HepG2 (cell line): ENCODE results near the gene CDC123. TPM values are rescaled to one million over a fixed set of nuclear protein-coding genes. Genes with fewer than 3 reads are reported as not detected.

Experiments
- CAMTA2 ChIP-seq: sonication (generic); formaldehyde crosslinking; IDR thresholded peaks from 2 replicates; pipeline ENCODE4 v1.4.0; 2020; ENCODE audit warnings: mild to moderate bottlenecking, missing genetic modification reagents, borderline replicate concordance
- E2F1 ChIP-seq: sonication (generic); formaldehyde crosslinking; IDR thresholded peaks from 2 replicates; pipeline ENCODE4 v1.5.0; 2020; ENCODE audit warnings: missing genetic modification reagents
- EEA1 ChIP-seq: sonication (generic); formaldehyde crosslinking; IDR thresholded peaks from 2 replicates; pipeline ENCODE4 v1.5.1; 2020; ENCODE audit warnings: mild to moderate bottlenecking, missing genetic modification reagents, borderline replicate concordance
- FOSL2 ChIP-seq: sonication (generic); formaldehyde crosslinking; IDR thresholded peaks from 2 replicates; pipeline ENCODE4 v1.4.0; 2020; ENCODE audit warnings: missing genetic modification reagents
- FOXJ3 ChIP-seq: sonication (generic); formaldehyde crosslinking; IDR thresholded peaks from 2 replicates; pipeline ENCODE4 v1.4.0; 2020; ENCODE audit warnings: missing genetic modification reagents, mild to moderate bottlenecking, borderline replicate concordance
- HMGXB4 ChIP-seq, 2 experiments: sonication (generic) in 1 of 2; formaldehyde crosslinking in 1 of 2; IDR thresholded peaks; 2 replicates each; pipeline versions ENCODE4 v1.4.0 to v1.6.1; 2018 to 2020; ENCODE audit warnings: missing genetic modification reagents in 2 of 2, borderline replicate concordance in 1 of 2, low read depth in 1 of 2, mild to moderate bottlenecking in 1 of 2, missing biosample characterization in 1 of 2
- HOMEZ ChIP-seq: IDR thresholded peaks from 2 replicates; pipeline ENCODE4 v1.6.1; 2016; ENCODE audit warnings: low read depth
- MLX ChIP-seq: IDR thresholded peaks from 2 replicates; pipeline ENCODE4 v1.6.1; 2016
- MXI1 ChIP-seq: IDR thresholded peaks from 3 replicates; pipeline ENCODE4 v1.6.1; 2012; ENCODE audit warnings: low read depth, low read length, inconsistent platforms, borderline replicate concordance
- PAXIP1 ChIP-seq: sonication (generic); formaldehyde crosslinking; conservative IDR thresholded peaks from 2 replicates; pipeline ENCODE4 v1.4.0; 2020; ENCODE audit warnings: mild to moderate bottlenecking, missing genetic modification reagents, moderate library complexity
- SATB2 ChIP-seq: sonication (generic); formaldehyde crosslinking; IDR thresholded peaks from 2 replicates; pipeline ENCODE4 v1.5.0; 2020; ENCODE audit warnings: missing genetic modification reagents
- ZC3H13 ChIP-seq: sonication (generic); formaldehyde crosslinking; IDR thresholded peaks from 2 replicates; pipeline ENCODE4 v1.8.1; 2023; ENCODE audit warnings: mild to moderate bottlenecking, missing genetic modification reagents, moderate library complexity
- ZNF124 ChIP-seq: sonication (generic); formaldehyde crosslinking; IDR thresholded peaks from 2 replicates; pipeline ENCODE4 v1.4.0; 2020; ENCODE audit warnings: missing genetic modification reagents
- ZNF362 ChIP-seq: sonication (generic); formaldehyde crosslinking; IDR thresholded peaks from 2 replicates; pipeline ENCODE4 v1.4.0; 2020; ENCODE audit warnings: missing genetic modification reagents, mild to moderate bottlenecking, borderline replicate concordance
- ZNF383 ChIP-seq: sonication (generic); formaldehyde crosslinking; IDR thresholded peaks from 2 replicates; pipeline ENCODE4 v1.4.0; 2020; ENCODE audit warnings: missing genetic modification reagents, mild to moderate bottlenecking, borderline replicate concordance
- ZNF747 ChIP-seq: sonication (generic); formaldehyde crosslinking; IDR thresholded peaks from 2 replicates; pipeline ENCODE4 v1.8.1; 2023; ENCODE audit warnings: missing genetic modification reagents, mild to moderate bottlenecking, borderline replicate concordance
- polyA plus RNA-seq, 8 experiments: library from polyadenylated mRNA; depleted of rRNA in 3 of 8; stranded (reverse) in 7 of 8; unstranded in 1 of 8; fragments of >200 nt; fragmentation: Illumina TruSeq in 4 of 8; extraction: Trizol in 4 of 8; gene quantifications; 2 replicates each; pipeline versions ENCODE4 v1.2.1 to v1.2.3, GENCODE V29; 2011 to 2016; ENCODE audit warnings: low read depth in 4 of 8, missing spikeins in 1 of 8, mixed read lengths in 1 of 8; ENCODE audit not compliant: insufficient read depth in 1 of 8
- total RNA-seq, 5 experiments: library from RNA; depleted of rRNA; stranded (reverse); fragments of >200 nt; fragmentation: Illumina TruSeq; extraction: Trizol; gene quantifications; 2 replicates each; pipeline ENCODE4 v1.2.3, GENCODE V29; 2016; ENCODE audit warnings: low read depth in 1 of 5

CDC123 gene
- total and polyA plus RNA-seq, 2 of the 13 experiments (the other 11 are each of a cell fraction or from before 2014, with no cell fraction given), result 63.3 to 153 TPM

GRCh38 chr10:12195603-12196506 lies at the start of gene CDC123, which contains the start of gene NUDT5 (continued):
- TF ChIP-seq ZNF362 (CRISPR knock-in tag) (0 out of 2 replicates have a peak, but pooled peaks have one; percentile 10), MLX (CRISPR knock-in tag) (0 out of 2 replicates have a peak, but pooled peaks have one; percentile 0), MXI1 (peak; percentile 69; the same call in 2 of the 3 replicates), HMGXB4 (CRISPR knock-in tag; IDR thresholded peaks at IDR 0.05; ENCODE audit: borderline replicate concordance in 1 of 2, low read depth in 1 of 2) (peak; percentile 44 to 80; a peak in 3 of 4 replicates), ZNF383 (no peak), HOMEZ (CRISPR knock-in tag) (no peak), ZNF747 (CRISPR knock-in tag) (0 out of 2 replicates have a peak, but pooled peaks have one; percentile 36), CAMTA2 (CRISPR knock-in tag) (no peak), E2F1 (CRISPR knock-in tag) (peak; percentile 64; the same call in 1 of the 2 replicates), FOXJ3 (0 out of 2 replicates have a peak, but pooled peaks have one; percentile 4), PAXIP1 (0 out of 2 replicates have a peak, but pooled peaks have one; percentile 48), ZNF124 (CRISPR knock-in tag) (peak; percentile 16; the same call in 1 of the 2 replicates), EEA1 (peak; percentile 82; the same call in 1 of the 2 replicates), ZC3H13 (CRISPR knock-in tag) (0 out of 2 replicates have a peak, but pooled peaks have one; percentile 18), FOSL2 (0 out of 2 replicates have a peak, but pooled peaks have one; percentile 2), SATB2 (peak; percentile 61)
